IPS DF 19.7 (cell line): Measurements from ENCODE around the gene COL12A1.

Experiments used
- DNase-seq: peaks from one replicate; pipeline ENCODE4 v3.0.0-alpha.2; 2013; ENCODE audit warnings: low read depth, low spot score

The COL12A1 gene

GRCh38 chr6:75145211-75145610, 60.6 kb downstream of the COL12A1 start:
- no peak for DNase-seq

- DNase-seq, result no peak
Measured at GRCh38 chr6:75144386-75144785, 61.5 kb downstream of the COL12A1 start.

- DNase-seq, result no peak
Measured at GRCh38 chr6:75143191-75143590, 62.7 kb downstream of the COL12A1 start.

GRCh38 chr6:75142721-75143120, 63.1 kb downstream of the COL12A1 start:
- no peak for DNase-seq

GRCh38 chr6:75135876-75136275, 70.0 kb downstream of the COL12A1 start:
- no peak for DNase-seq

- DNase-seq, result no peak
Measured at GRCh38 chr6:75135450-75135849, 70.4 kb downstream of the COL12A1 start.

- DNase-seq, result no peak
Measured at GRCh38 chr6:75130784-75131183, 75.1 kb downstream of the COL12A1 start.

- no peak for DNase-seq
Measured at GRCh38 chr6:75128878-75129570, 76.8 kb downstream of the COL12A1 start.

- no peak for DNase-seq
Measured at GRCh38 chr6:75126518-75126917, 79.3 kb downstream of the COL12A1 start.

- DNase-seq, result no peak
Measured at GRCh38 chr6:75124983-75125382, 80.9 kb downstream of the COL12A1 start.

GRCh38 chr6:75124085-75124484, 81.8 kb downstream of the COL12A1 start:
- DNase-seq, result no peak

- DNase-seq, result no peak
Measured at GRCh38 chr6:75118925-75119515, 86.8 kb downstream of the COL12A1 start.

- no peak for DNase-seq
Measured at GRCh38 chr6:75117701-75118100, 88.2 kb downstream of the COL12A1 start.

- no peak for DNase-seq
Measured at GRCh38 chr6:75116946-75117345, 88.9 kb downstream of the COL12A1 start.

- DNase-seq, result no peak
Measured at GRCh38 chr6:75115481-75115880, 90.4 kb downstream of the COL12A1 start.

- DNase-seq, result no peak
Measured at GRCh38 chr6:75114806-75115205, 91.0 kb downstream of the COL12A1 start.

GRCh38 chr6:75114195-75114594, 91.7 kb downstream of the COL12A1 start:
- DNase-seq, result no peak

GRCh38 chr6:75113446-75113845, 92.4 kb downstream of the COL12A1 start:
- no peak for DNase-seq

GRCh38 chr6:75109765-75110164, 96.1 kb downstream of the COL12A1 start:
- no peak for DNase-seq

- DNase-seq, result no peak
Measured at GRCh38 chr6:75109022-75109421, 96.8 kb downstream of the COL12A1 start.

GRCh38 chr6:75108333-75108974, 97.4 kb downstream of the COL12A1 start:
- DNase-seq, result no peak

GRCh38 chr6:75107913-75108312, 97.9 kb downstream of the COL12A1 start:
- no peak for DNase-seq

- no peak for DNase-seq
Measured at GRCh38 chr6:75106426-75106825, 99.4 kb downstream of the COL12A1 start.
